Gastroesophageal sphincter (tissue), 3 donors: Measurements from ENCODE around the gene RBM19.

Experiments
- CTCF ChIP-seq, 4 experiments: fragments of 200-600 bp in 2 of 4; fragments of 450-650 bp in 2 of 4; sonication (generic) in 1 of 4; IDR thresholded peaks; one replicate each; pipeline ENCODE4 v1.5.1; 2017 to 2019; ENCODE audit warnings: antibody characterized with exemption in 4 of 4, mild to moderate bottlenecking in 2 of 4, moderate library complexity in 2 of 4
- EP300 ChIP-seq: sonication (generic); formaldehyde crosslinking; IDR thresholded peaks from one replicate; pipeline ENCODE4 v1.6.1; 2017; ENCODE audit warnings: antibody characterized with exemption, mild to moderate bottlenecking

- TF ChIP-seq EP300 (no peak), CTCF (IDR thresholded peaks at IDR 0.05) (no peak)
These were observed 68.7 kb downstream of the RBM19 start for GRCh38 chr12:113897406-113897805.
